Measurements from ENCODE around the gene FGD4.

DNA sequence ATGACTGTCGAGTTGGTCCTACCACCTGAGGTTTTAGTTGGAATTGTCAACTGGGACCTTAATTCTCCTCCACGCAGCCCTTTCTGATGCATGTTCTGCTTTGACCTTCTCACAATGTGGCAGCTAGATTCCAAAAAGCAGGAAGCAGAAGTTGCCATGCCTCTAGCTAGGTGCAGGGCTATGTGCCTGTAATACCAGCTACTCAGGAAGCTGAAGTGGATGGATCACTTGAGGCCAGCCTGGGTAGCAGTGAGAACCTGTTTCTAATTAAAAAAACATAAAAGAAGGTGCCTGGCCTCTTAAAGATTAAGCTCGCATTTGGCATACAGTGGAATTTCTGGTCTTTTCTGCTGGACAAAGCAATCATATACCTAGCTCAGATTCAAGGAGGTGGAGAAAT is 77.1 kb downstream of the FGD4 start:
- TF ChIP-seq, protein P1, sequence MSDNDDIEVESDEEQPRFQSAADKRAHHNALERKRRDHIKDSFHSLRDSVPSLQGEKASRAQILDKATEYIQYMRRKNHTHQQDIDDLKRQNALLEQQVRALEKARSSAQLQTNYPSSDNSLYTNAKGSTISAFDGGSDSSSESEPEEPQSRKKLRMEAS (CRISPR knock-in tag; IDR thresholded peaks at IDR 0.05): no peak
- TF ChIP-seq, protein P2, sequence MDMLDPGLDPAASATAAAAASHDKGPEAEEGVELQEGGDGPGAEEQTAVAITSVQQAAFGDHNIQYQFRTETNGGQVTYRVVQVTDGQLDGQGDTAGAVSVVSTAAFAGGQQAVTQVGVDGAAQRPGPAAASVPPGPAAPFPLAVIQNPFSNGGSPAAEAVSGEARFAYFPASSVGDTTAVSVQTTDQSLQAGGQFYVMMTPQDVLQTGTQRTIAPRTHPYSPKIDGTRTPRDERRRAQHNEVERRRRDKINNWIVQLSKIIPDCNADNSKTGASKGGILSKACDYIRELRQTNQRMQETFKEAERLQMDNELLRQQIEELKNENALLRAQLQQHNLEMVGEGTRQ (CRISPR knock-in tag; IDR thresholded peaks at IDR 0.05): no peak
- TF ChIP-seq, protein P3, sequence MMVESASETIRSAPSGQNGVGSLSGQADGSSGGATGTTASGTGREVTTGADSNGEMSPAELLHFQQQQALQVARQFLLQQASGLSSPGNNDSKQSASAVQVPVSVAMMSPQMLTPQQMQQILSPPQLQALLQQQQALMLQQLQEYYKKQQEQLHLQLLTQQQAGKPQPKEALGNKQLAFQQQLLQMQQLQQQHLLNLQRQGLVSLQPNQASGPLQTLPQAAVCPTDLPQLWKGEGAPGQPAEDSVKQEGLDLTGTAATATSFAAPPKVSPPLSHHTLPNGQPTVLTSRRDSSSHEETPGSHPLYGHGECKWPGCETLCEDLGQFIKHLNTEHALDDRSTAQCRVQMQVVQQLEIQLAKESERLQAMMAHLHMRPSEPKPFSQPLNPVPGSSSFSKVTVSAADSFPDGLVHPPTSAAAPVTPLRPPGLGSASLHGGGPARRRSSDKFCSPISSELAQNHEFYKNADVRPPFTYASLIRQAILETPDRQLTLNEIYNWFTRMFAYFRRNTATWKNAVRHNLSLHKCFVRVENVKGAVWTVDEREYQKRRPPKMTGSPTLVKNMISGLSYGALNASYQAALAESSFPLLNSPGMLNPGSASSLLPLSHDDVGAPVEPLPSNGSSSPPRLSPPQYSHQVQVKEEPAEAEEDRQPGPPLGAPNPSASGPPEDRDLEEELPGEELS (CRISPR knock-in tag; IDR thresholded peaks at IDR 0.05): no peak
- no peak for TF ChIP-seq ZNF232 (CRISPR knock-in tag; IDR thresholded peaks at IDR 0.05)
- TF ChIP-seq, protein P4, sequence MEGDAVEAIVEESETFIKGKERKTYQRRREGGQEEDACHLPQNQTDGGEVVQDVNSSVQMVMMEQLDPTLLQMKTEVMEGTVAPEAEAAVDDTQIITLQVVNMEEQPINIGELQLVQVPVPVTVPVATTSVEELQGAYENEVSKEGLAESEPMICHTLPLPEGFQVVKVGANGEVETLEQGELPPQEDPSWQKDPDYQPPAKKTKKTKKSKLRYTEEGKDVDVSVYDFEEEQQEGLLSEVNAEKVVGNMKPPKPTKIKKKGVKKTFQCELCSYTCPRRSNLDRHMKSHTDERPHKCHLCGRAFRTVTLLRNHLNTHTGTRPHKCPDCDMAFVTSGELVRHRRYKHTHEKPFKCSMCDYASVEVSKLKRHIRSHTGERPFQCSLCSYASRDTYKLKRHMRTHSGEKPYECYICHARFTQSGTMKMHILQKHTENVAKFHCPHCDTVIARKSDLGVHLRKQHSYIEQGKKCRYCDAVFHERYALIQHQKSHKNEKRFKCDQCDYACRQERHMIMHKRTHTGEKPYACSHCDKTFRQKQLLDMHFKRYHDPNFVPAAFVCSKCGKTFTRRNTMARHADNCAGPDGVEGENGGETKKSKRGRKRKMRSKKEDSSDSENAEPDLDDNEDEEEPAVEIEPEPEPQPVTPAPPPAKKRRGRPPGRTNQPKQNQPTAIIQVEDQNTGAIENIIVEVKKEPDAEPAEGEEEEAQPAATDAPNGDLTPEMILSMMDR (IDR thresholded peaks at IDR 0.05): no peak

Data from WTC11 (cell line).